ENCODE data around the gene SLC35A5.
"Not testable (repeated sequence)": the region's sequence is repeated elsewhere in the genome, so short reads cannot be mapped to it uniquely, and the experiment has no call there.

SLC35A5 gene

DNA sequence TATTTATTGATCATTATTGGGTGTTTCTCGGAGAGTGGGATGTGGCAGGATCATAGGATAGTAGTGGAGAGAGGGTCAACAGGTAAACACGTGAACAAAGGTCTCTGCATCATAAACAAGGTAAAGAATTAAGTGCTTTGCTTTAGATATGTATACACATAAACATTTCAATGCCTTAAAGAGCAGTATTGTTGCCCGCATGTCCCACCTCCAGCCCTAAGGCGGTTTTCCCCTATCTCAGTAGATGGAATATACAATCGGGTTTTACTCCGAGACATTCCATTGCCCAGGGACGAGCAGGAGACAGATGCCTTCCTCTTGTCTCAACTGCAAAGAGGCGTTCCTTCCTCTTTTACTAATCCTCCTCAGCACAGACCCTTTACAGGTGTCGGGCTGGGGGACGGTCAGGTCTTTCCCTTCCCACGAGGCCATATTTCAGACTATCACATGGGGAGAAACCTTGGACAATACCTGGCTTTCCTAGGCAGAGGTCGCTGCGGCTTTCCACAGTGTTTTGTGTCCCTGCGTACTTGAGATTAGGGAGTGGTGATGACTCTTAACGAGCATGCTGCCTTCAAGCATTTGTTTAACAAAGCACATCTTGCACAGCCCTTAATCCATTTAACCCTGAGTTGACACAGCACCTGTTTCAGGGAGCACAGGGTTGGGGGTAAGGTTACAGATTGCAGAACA, 2.5 kb downstream of the SLC35A5 start:
- not testable (repeated sequence) for H3K4ac ChIP-seq (ENCODE audit: low read depth, low read length); H3K18ac ChIP-seq (ENCODE audit: low read length); H4K91ac ChIP-seq (ENCODE audit: low read depth, low read length); H3K27ac ChIP-seq (ENCODE audit: low read depth, low read length); H2AFZ ChIP-seq (ENCODE audit: insufficient read depth, low read length, poor library complexity); H3K9ac ChIP-seq (ENCODE audit: low read length); H3K4me3 ChIP-seq (ENCODE audit: low read depth, low read length); H3K9me3 ChIP-seq (ENCODE audit: insufficient read depth, low read depth, low read length); H2BK12ac ChIP-seq (ENCODE audit: low read length); H3K23ac ChIP-seq (ENCODE audit: low read length); H3K27me3 ChIP-seq (ENCODE audit: insufficient read depth, low read length); H2BK5ac ChIP-seq (ENCODE audit: low read depth, low read length, poor library complexity); H3K4me1 ChIP-seq (ENCODE audit: control insufficient read depth in 1 of 2, insufficient read depth in 2 of 2, low read length in 2 of 2); H3K36me3 ChIP-seq (ENCODE audit: control insufficient read depth in 1 of 2, insufficient read depth in 2 of 2, low read length in 2 of 2); H3K14ac ChIP-seq (ENCODE audit: low read length); H3K4me2 ChIP-seq (ENCODE audit: low read length); H3K79me2 ChIP-seq (ENCODE audit: control insufficient read depth, insufficient read depth, low read length, poor library complexity); H4K8ac ChIP-seq (ENCODE audit: low read depth, low read length); H4K12ac ChIP-seq (ENCODE audit: low read depth, low read length); H2AK5ac ChIP-seq (ENCODE audit: low read length)
- no CpG with 5 or more reads among the region's 15 CpGs for WGBS (ENCODE audit: extremely low coverage, insufficient coverage, insufficient read length)
- peak overlapping the region; percentile 30 for H2BK120ac ChIP-seq (ENCODE audit: insufficient read depth, low read length, poor library complexity)
- peaks cover 11% of the 10 kb centered on the region for H3K79me1 ChIP-seq (ENCODE audit: low read length)
- peak; percentile 34 to 57 for DNase-seq

DNA sequence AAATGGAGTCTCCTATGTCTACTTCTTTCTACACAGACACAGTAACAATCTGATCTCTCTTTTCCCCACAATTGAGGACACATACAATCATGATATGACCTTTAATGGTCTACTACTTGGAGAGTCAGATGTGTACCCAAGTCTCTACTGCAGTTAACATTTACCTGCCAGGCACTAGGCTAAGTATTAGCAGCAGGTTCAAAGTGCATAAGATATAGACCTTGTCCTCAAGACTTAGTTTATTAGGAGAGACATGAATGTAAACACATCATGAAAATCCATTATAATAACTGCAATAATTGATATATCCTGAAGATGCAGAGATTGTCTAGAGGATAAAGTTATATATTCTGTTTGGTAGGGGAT, 3.1 kb downstream of the SLC35A5 start:
- Histone ChIP-seq H2BK12ac (ENCODE audit: low read length) (no peak overlapping the region), H3K4ac (ENCODE audit: low read depth, low read length) (no peak overlapping the region), H3K27ac (ENCODE audit: low read depth, low read length) (no peak overlapping the region), H2BK120ac (ENCODE audit: insufficient read depth, low read length, poor library complexity) (no peak overlapping the region), H3K4me2 (ENCODE audit: low read length) (no peak overlapping the region), H3K4me1 (ENCODE audit: control insufficient read depth in 1 of 2, insufficient read depth in 2 of 2, low read length in 2 of 2) (peaks cover 2 to 3% of the 10 kb centered on the region in 2 experiments), H3K9ac (ENCODE audit: low read length) (no peak overlapping the region), H2AK5ac (ENCODE audit: low read length) (no peak overlapping the region), H3K9me3 (ENCODE audit: insufficient read depth, low read depth, low read length) (no peaks in the 10 kb centered on the region), H3K4me3 (ENCODE audit: low read depth, low read length) (no peak overlapping the region), H3K79me1 (ENCODE audit: low read length) (peaks cover 11% of the 10 kb centered on the region), H3K27me3 (ENCODE audit: insufficient read depth, low read length) (no peaks in the 10 kb centered on the region), H4K91ac (ENCODE audit: low read depth, low read length) (no peak overlapping the region), H3K14ac (ENCODE audit: low read length) (no peak overlapping the region), H3K36me3 (ENCODE audit: control insufficient read depth in 1 of 2, insufficient read depth in 2 of 2, low read length in 2 of 2) (peaks cover 2% of the 10 kb centered on the region in 2 experiments), H2BK5ac (ENCODE audit: low read depth, low read length, poor library complexity) (no peak overlapping the region), H4K12ac (ENCODE audit: low read depth, low read length) (no peak overlapping the region), H3K79me2 (ENCODE audit: control insufficient read depth, insufficient read depth, low read length, poor library complexity) (peaks cover 7% of the 10 kb centered on the region), H3K23ac (ENCODE audit: low read length) (no peak overlapping the region), H3K18ac (ENCODE audit: low read length) (no peak overlapping the region), H4K8ac (ENCODE audit: low read depth, low read length) (no peak overlapping the region), H2AFZ (ENCODE audit: insufficient read depth, low read length, poor library complexity) (no peak overlapping the region)
- DNase-seq: no peak

DNA sequence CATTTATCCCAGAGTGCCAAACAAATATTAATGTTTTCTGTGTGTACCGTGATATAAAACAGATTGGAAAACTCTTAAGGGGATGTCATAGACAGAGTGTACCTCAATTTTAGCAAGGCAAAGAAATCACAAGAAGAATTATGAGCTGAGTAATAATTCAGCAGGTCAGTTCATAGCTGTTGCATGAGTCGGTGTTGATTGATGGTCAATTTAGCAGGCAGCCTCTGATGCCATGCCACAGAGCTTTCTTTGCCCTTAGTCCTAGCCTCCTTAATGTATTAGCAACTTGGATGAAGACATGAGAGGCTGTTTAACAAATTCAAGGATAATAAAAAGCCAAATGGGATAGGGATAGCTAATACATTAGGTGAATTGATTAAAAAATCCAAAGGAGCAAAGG, 6.8 kb downstream of the SLC35A5 start:
- Histone ChIP-seq H2BK5ac (ENCODE audit: low read depth, low read length, poor library complexity) (no peak overlapping the region), H3K27ac (ENCODE audit: low read depth, low read length) (no peak overlapping the region), H3K27me3 (ENCODE audit: insufficient read depth, low read length) (no peaks in the 10 kb centered on the region), H4K91ac (ENCODE audit: low read depth, low read length) (no peak overlapping the region), H3K36me3 (ENCODE audit: control insufficient read depth in 1 of 2, insufficient read depth in 2 of 2, low read length in 2 of 2) (peaks cover 4 to 6% of the 10 kb centered on the region in 2 experiments), H3K4me2 (ENCODE audit: low read length) (no peak overlapping the region), H2AK5ac (ENCODE audit: low read length) (no peak overlapping the region), H2BK12ac (ENCODE audit: low read length) (no peak overlapping the region), H3K14ac (ENCODE audit: low read length) (no peak overlapping the region), H3K4ac (ENCODE audit: low read depth, low read length) (no peak overlapping the region), H2BK120ac (ENCODE audit: insufficient read depth, low read length, poor library complexity) (no peak overlapping the region), H3K9me3 (ENCODE audit: insufficient read depth, low read depth, low read length) (no peaks in the 10 kb centered on the region), H3K18ac (ENCODE audit: low read length) (no peak overlapping the region), H4K12ac (ENCODE audit: low read depth, low read length) (no peak overlapping the region), H3K9ac (ENCODE audit: low read length) (no peak overlapping the region), H2AFZ (ENCODE audit: insufficient read depth, low read length, poor library complexity) (no peak overlapping the region), H3K4me3 (ENCODE audit: low read depth, low read length) (no peak overlapping the region), H3K4me1 (ENCODE audit: control insufficient read depth in 1 of 2, insufficient read depth in 2 of 2, low read length in 2 of 2) (peaks cover 2 to 3% of the 10 kb centered on the region in 2 experiments), H3K23ac (ENCODE audit: low read length) (no peak overlapping the region), H4K8ac (ENCODE audit: low read depth, low read length) (no peak overlapping the region), H3K79me2 (ENCODE audit: control insufficient read depth, insufficient read depth, low read length, poor library complexity) (no peaks in the 10 kb centered on the region), H3K79me1 (ENCODE audit: low read length) (no peaks in the 10 kb centered on the region)
- WGBS (ENCODE audit: extremely low coverage, insufficient coverage, insufficient read length): no CpG with 5 or more reads among the region's 2 CpGs
- no peak for DNase-seq

DNA sequence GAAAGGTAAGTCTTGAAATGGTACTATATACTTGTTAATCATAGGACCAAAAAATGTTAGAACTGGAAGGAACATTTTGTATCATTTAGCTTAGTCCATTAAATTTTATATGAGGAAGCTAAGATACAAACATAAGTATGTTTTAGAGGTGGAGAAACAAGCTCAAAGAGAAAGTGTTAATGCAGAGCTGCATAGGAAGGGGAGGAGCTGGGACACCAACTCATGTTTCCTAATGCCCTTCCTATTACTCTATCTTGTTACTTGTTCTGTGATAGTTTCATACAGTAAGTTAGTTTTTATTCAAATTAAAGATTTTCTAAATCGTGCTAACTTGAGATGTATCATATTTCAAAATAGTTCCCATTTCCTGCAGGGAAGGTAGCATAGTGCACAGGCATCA, 7.4 kb downstream of the SLC35A5 start:
- Histone ChIP-seq H3K4me3 (ENCODE audit: low read depth, low read length) (no peak overlapping the region), H2BK120ac (ENCODE audit: insufficient read depth, low read length, poor library complexity) (no peak overlapping the region), H2BK5ac (ENCODE audit: low read depth, low read length, poor library complexity) (no peak overlapping the region), H4K91ac (ENCODE audit: low read depth, low read length) (no peak overlapping the region), H3K4me2 (ENCODE audit: low read length) (no peak overlapping the region), H2BK12ac (ENCODE audit: low read length) (no peak overlapping the region), H3K23ac (ENCODE audit: low read length) (no peak overlapping the region), H3K36me3 (ENCODE audit: control insufficient read depth in 1 of 2, insufficient read depth in 2 of 2, low read length in 2 of 2) (peaks cover 4 to 6% of the 10 kb centered on the region in 2 experiments), H4K12ac (ENCODE audit: low read depth, low read length) (no peak overlapping the region), H3K79me2 (ENCODE audit: control insufficient read depth, insufficient read depth, low read length, poor library complexity) (no peaks in the 10 kb centered on the region), H4K8ac (ENCODE audit: low read depth, low read length) (no peak overlapping the region), H2AFZ (ENCODE audit: insufficient read depth, low read length, poor library complexity) (no peak overlapping the region), H3K14ac (ENCODE audit: low read length) (no peak overlapping the region), H3K4me1 (ENCODE audit: control insufficient read depth in 1 of 2, insufficient read depth in 2 of 2, low read length in 2 of 2) (no peaks in the 10 kb centered on the region), H3K18ac (ENCODE audit: low read length) (no peak overlapping the region), H3K27me3 (ENCODE audit: insufficient read depth, low read length) (no peaks in the 10 kb centered on the region), H3K9ac (ENCODE audit: low read length) (no peak overlapping the region), H3K9me3 (ENCODE audit: insufficient read depth, low read depth, low read length) (no peaks in the 10 kb centered on the region), H3K4ac (ENCODE audit: low read depth, low read length) (no peak overlapping the region), H3K27ac (ENCODE audit: low read depth, low read length) (no peak overlapping the region), H3K79me1 (ENCODE audit: low read length) (no peaks in the 10 kb centered on the region), H2AK5ac (ENCODE audit: low read length) (no peak overlapping the region)
- no CpG with 5 or more reads among the region's 1 CpG for WGBS (ENCODE audit: extremely low coverage, insufficient coverage, insufficient read length)
- no peak for DNase-seq

All from trophoblast cell (in vitro differentiated cells and primary cell).